Pulmonary artery endothelial cell (primary cell): ENCODE results near the gene COL11A2. TPM values are rescaled to one million over a fixed set of nuclear protein-coding genes. Genes with fewer than 3 reads are reported as not detected.

Experiments used
- DNase-seq: peaks from one replicate; pipeline ENCODE4 v3.0.0-alpha.2; 2011; ENCODE audit warnings: low read depth, low spot score
- total RNA-seq: library from RNA; depleted of rRNA; stranded (reverse); fragments of >200 nt; gene quantifications from 2 replicates; pipeline ENCODE4 v1.2.3, GENCODE V29; 2014

Gene COL11A2
- total RNA-seq, 1 donor from 2014 or later = 0.07 TPM

DNA sequence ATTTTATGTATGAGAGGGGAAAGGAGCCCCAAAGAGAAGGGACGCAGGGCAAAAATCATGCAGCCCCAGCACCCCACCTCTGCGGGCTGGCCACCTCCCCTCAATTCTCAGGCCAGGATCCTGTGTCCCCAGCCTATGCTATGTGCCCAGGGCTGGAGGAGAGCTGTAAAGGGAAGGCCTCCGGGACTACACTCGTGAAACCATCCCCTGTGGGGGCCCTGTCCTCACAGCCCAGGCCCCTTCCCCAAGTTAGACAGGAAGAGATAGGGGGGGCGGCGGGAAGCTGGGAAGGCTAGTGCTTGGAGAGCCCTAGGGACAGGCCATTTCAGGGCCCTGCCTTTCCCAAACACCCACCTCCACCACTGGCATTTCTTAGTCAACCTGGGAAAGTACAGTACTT, 1.4 kb upstream of the COL11A2 start:
- no peak for DNase-seq

- no peak for DNase-seq
Observed at GRCh38 chr6:33192671-33193602, 670 bp upstream of the COL11A2 start.

GRCh38 chr6:33191383-33192104, 723 bp downstream of the COL11A2 start:
- DNase-seq = no peak

DNA sequence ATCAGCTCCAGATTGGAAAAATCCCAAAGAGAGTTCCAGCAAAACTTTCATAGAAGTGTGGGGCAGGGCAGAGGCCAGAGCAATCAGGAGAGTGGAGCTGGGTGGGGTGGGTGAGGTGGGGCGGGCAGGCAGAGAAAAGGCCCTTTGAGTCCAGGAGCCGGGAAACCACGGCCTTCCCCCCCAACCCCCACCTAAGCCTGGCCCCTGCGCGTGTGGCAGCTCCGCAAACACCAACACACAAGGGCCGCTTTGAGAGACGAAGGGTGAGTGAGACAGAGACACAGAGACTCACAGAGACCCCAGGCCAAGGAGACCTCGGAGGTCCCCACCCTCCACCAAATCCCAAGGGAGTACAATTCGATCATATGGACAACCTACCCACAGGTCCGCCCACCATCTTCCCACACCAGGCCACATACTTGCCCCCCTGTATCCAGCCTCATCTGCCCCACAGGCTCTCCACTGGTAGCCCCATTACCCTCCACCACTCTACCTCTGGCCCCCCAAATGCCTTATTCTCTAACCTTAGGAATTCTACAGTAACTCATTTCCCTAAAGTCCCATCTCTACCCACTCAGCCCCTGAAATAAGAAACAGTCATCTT, 1.7 kb downstream of the COL11A2 start:
- DNase-seq = no peak

DNA sequence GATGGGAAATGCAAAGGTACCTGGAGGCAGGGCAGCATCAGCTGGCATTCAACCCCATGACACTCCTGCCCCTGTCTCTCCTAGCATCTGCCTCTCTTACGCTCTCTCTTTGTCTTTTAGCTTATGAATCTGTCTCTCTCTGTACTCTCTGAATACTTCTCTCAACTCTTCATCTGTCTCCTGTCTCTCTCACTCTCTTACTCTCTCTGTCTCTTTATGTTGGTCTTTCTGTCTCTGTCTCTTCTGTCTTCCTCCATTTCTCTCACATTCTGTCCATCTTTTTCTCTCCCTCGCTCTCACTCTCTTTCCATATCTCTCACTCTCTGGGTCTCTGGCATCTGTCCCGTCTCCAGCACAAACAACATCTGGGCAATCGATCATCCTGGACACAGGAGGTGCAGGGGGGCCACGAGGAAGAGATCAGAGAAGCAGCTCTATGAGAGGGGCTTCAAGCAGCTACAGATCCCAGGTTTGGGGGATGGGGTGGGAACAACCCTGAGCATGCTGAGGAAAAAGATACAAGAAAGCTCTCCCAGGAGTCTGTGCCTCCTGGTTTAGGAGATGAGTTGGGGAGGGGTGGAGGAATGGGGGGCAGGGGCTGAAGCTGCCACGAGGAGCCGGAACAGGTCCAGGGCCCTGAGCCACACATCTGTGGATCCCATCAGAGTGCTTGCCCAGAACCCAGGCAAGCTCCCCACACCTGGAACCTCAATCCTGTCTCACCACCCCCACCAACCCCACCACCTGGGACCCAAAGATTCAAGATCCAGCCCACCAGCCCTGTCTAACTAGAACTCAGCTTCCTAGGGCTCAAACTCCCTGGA, 2.4 kb downstream of the COL11A2 start:
- DNase-seq = no peak

DNA sequence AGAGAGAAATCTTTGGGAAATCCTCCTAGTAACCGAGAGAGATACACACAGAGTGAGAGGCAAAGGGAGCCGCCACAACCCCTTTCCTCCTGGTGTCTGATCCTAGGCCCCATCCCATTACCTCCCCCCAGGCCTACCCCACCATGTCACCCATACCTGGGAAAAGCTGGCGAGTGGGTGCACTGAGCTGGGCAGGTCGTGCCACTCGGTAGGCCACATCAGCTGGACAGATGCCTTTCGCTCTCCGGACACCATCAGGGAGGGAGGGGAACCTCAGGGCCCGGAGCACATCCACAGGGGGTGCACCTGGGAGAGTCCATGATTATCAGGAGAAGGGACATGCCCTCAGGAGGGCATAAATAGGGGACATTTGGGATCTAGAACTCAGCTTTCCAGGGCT, 3.1 kb downstream of the COL11A2 start:
- DNase-seq = no peak

GRCh38 chr6:33187809-33188208, 4.5 kb downstream of the COL11A2 start:
- no peak for DNase-seq

GRCh38 chr6:33185654-33186187, 6.5 kb downstream of the COL11A2 start:
- DNase-seq = no peak

- DNase-seq = no peak
Observed at GRCh38 chr6:33185190-33185589, 7.1 kb downstream of the COL11A2 start.

GRCh38 chr6:33183071-33183683, 9.1 kb downstream of the COL11A2 start:
- no peak for DNase-seq

- DNase-seq = no peak
Observed at GRCh38 chr6:33181141-33181540, 11.1 kb downstream of the COL11A2 start.

DNA sequence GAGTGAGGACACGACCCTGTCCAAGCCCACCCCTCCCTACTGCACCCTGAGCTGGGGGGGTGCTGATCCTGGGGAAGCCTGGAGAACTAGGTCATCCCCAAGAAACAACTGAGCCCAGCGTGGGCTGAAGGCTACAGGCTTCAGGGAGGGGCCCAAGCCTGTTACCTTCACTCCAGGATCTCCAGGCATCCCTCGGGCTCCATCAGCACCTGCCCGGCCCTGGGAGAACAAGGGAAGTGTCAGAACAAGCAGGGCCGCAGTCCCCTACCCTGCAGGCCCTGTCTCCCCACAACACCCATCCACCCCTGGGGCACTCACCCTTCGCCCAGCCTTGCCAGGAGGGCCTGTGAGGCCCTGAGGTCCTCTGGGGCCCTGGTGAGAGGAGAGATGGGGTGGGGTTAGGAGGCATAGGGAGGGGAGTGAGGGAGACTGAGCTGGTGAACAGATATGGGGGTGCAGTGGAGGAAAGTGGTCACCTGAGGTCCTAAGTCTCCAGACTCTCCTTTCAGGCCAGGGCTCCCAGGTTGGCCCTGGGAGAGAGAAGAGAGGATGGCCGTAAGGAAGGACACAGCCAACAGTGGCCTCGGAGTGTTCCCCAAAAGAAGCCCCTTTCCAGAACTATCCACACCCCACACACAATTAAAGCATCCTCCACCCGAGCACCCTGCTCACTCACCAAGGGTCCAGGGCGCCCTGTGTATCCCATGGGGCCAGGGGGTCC, 13.4 kb downstream of the COL11A2 start:
- no peak for DNase-seq

GRCh38 chr6:33177552-33178446, 14.5 kb downstream of the COL11A2 start:
- no peak for DNase-seq

GRCh38 chr6:33176906-33177305, 15.4 kb downstream of the COL11A2 start:
- DNase-seq = no peak

DNA sequence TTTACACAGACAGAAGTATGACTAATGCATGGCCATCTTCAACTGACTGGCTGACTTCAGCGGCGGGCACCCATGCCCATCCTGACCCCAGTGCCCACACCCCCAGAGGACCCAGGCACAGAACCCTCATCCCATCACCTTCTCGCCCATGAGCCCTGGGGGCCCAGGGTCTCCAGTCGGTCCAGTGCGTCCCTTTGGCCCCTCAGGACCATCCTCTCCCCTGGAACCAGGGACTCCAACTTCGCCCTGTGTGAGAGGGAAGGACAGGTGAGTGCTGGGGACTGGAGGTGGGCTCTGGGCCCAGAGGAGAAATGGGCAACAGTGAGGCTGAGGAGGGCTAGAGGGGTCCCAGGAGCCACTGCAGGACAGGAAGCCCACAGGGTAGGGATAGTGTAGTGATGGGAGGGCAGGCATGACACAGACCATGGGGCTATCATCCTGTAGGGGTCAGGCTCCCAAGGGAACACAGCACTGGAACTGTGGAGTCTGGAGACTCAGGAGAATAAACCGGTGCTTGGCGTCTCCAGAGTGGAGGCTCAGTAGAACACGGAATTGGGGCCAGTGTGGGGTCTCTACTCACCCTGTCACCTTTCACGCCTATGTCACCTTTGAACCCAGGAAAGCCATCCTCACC, 16.7 kb downstream of the COL11A2 start:
- DNase-seq = no peak

GRCh38 chr6:33174784-33175183, 17.5 kb downstream of the COL11A2 start:
- DNase-seq = no peak

DNA sequence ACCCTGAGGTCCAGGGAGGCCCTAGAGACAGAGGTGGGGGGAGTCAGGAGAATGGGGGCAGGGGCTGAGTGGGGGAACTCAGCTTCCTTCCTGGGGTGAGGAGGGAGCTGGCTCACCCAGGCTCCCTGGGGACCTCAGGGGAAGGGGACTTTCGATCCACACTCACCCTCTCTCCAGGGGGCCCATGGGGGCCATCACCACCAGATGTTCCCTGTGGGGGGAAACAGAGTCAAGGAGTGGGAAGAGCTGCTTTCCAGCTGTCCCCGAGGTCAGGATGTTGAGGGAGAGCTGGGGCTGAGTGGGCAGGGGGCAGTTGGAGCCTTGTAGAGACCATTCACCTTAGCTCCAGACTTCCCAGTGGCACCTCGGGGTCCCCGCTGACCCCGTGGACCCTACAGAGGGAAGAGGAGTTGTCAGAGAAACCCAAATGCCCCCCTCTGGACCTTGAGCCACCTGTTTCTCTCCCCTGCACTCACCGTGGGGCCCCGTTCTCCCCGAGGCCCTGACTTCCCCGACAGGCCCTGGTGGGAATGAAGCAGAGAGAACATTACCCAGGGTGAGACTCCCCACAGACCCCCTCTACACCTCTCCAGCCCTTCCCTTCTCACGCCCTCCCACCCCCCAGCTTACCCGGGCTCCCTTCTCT, 18.6 kb downstream of the COL11A2 start:
- no peak for DNase-seq
